HG03432 (cell line): ENCODE data around the gene KCNA2.

ENCODE experiments used
- ATAC-seq: cut with Tn5 transposase; IDR thresholded peaks from one replicate; pipeline ENCODE4 v1.9.1; 2021; ENCODE audit warnings: mild to moderate bottlenecking, moderate library complexity; ENCODE audit not compliant: unreplicated experiment

The KCNA2 gene

DNA sequence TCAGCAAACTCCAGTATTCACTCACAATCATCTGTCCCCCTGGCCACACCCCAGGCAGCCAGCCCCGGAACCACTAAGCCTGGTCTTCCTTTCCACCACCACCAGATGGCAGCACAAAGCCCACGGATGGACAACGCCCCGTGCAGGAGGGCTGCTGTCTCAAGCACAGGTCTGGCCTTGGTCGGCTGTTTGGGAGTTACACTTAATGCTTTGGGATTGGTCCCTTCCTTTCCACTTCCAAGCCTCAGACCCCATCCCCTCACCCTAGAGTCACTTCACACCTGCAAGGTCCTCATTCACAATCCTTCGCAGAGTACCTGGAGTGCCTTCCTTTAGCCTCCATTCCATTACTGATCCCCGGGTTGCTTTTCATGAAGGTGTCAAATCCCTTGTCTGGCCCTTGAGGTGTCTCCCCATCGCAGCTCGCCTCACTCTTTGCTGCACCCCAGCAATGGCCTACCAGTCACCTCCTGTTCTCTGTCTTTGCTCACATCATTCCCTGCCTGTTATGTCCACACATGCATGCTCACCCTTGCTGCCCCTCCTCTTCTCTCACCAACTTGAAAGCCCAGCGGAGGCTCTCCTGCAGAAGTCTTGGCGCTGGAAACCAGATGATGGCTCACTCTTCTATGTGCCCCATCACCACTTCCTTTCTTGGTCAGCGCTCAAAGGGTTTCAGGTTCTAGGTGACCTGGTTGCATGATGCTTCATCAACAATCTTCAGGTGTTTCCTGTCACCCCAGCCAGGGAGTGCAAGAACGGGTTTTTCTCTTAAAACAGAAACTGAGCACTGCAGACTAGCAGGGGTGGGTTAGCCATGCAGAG, 24.9 kb upstream of the KCNA2 start:
- peak; percentile 54 for ATAC-seq

- no peak for ATAC-seq
These were observed 22.4 kb upstream of the KCNA2 start for GRCh38 chr1:110628323-110629105.

DNA sequence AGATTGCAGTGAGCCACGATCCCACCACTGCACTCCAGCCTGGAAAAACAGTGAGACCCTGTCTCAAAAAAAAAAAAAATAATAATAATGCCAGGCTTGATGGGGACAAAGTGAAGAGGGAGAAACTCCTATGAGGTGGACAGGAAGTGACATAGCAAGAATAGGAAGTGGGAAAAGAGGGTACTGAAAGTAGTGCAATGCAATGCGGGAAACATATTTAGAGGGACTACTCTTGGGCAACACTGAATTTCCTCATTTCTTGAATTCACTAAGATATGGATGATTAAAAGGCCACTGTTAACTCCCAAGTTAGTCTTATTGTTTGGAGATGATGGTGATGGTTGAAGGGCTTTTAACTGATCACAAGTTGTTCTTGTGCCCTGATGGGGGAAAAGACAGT, 21.6 kb upstream of the KCNA2 start:
- ATAC-seq = no peak

GRCh38 chr1:110626889-110627288, 20.7 kb upstream of the KCNA2 start:
- no peak for ATAC-seq

DNA sequence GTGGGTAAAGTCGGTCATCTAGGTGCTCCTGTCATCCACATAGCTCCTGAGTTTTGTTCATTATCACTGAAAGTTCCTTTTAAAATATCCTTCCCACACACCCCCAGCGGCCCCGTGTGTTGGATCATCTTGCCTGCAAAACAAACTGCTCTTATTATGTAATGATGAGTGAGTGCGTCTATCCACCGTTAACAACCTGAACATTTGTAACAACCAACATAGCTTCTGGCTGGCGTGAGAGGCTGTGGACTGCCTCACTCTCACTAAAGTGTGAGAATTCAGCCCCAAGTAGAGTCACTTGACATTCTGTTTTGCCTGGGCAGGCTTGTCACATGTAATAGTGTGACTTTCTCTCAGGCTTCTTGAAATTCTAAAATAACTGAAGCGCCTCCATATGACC, 14.5 kb upstream of the KCNA2 start:
- ATAC-seq = no peak

DNA sequence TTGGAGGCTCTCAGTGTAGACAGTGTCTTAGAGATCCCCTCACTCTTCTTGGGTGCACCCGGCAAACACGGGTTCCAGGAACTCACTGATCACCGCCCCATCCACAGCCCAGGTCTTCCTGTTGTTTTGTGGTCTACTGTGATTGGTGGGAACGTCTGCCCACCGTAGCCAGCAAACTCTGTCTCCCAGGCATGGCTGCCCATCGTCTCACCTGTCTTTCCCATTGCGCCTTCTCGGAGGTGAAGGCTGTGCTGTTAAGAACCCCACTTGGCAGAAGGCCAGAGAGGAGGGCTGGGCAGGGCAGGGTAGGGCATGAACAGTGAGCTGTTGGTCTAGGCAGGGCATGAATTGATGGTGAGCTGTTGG, 14.1 kb upstream of the KCNA2 start:
- ATAC-seq = no peak

DNA sequence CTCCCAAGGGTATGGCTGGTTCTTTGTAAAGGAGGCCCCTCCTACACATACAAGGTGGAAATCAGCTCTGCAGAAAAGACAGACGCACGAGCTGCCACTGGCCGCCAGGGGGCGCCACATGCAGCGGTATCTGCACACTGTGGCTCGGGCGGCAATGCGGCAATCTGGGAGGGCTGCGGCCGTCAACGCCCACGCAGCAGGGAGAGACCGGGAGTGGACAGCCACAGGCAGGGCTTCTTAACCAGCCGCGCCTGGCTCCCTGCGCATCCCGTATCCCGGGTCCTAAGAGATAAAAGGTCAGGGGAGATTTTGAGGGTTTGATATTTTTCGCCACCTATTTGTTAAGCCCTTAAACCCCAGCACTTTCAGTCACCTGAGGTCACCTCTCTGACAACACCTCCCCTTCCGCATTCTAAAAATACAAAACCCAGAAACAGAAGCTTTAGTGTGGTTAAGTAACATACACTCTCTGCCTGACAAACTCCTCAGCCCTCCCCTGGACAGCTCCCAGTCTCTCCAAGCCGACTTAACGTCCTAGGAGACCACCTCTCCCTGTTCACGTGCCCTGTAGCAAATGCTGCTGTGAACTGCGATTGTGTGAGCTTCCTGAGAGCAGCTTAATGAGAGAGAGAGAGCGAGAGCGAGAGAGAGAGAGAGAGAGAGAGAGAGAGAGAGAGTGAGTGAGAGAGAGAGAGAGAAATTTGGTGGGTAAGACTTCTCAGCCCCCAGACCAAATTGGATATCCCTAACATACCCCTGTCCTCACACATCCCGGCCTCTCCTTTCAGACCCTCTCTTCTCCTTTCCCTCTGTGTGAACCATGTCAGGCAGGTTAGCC, 13.5 kb upstream of the KCNA2 start:
- peak; percentile 80 for ATAC-seq

DNA sequence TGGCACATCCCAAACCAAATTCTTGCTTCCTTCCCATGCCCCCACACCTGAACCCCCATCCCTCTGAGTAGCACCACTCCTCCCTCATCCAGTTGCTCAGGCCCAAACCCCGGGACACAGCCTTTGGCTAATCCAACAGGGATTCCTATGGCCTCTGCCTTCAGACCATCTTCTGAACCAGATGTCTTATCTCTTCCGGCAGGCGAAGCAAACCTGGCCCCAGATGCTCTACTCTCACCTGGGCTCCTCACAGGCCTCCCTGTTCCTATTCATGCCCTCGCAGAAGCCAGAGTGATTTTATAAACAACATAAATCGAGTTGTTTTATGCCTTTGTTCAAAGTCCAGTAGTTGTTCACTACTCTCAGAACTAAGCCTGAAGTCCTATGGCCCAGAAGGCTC, 12.5 kb upstream of the KCNA2 start:
- no peak for ATAC-seq

DNA sequence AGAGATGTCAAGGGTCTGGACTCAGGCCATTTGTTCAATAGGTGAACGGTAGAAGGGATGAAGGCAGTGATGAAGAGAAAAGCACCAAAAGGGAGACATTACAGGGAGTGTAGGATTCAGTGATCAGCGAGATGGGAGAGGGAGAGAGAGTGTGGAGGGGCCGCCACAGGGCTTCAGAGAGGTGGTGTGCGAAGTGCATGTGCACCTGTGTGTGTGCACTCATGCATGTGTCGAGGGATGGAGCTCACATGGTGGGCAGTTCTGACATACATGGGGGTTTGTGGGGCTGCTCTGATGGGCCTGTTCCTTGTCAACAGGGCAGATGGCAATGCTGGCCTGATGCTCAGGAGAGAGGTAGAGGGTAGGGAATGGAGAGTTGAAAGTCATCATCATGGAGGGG, 11.4 kb upstream of the KCNA2 start:
- no peak for ATAC-seq

DNA sequence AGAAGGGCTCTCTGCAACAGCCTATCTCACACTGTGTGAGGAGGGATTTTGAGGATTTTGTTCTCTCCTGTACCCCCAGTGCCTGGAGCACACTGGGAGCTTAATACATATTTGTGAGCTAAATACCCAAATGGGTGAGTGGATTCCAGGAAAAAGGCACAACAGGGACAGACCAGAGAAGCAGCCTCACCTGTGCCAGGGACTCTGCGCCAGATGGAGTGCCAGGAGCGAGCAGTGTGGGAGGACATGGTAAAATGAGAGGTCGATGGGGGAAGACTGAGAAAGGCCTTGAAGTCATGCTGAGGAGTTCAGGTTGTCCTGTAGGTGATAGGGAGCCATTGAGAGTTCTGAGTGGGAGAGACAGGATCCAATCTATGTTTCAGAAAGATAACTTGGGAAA, 11.0 kb upstream of the KCNA2 start:
- ATAC-seq = no peak

GRCh38 chr1:110616587-110616986, 10.4 kb upstream of the KCNA2 start:
- ATAC-seq = no peak

DNA sequence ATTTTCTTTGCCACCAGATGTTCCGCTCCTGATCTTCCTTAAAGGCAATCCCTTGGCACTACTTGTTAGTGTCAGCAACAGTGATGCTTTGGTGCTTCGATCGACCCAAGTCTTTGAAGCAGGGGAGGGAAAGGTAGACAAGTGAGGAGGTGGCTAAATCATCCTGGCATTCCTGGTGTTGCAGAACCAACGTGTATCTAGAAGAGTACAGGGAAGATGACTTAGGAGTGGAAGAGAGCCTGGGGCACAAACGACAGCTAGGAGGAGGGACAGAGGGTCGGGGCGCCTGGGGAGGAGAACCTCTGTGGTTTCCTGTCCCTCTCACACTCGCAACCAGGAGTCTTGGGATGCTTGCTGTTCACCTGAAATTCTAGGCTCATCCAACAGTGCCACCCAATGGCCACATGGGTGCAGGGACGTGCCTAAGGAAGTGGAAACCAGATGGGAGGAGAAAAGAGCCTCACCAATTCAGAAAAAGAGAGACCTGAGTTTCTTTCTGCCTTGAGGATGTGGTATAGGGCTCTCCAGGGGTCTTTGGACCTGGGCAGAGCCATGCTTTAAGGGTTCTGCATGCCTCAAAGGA, 9.5 kb upstream of the KCNA2 start:
- no peak for ATAC-seq

DNA sequence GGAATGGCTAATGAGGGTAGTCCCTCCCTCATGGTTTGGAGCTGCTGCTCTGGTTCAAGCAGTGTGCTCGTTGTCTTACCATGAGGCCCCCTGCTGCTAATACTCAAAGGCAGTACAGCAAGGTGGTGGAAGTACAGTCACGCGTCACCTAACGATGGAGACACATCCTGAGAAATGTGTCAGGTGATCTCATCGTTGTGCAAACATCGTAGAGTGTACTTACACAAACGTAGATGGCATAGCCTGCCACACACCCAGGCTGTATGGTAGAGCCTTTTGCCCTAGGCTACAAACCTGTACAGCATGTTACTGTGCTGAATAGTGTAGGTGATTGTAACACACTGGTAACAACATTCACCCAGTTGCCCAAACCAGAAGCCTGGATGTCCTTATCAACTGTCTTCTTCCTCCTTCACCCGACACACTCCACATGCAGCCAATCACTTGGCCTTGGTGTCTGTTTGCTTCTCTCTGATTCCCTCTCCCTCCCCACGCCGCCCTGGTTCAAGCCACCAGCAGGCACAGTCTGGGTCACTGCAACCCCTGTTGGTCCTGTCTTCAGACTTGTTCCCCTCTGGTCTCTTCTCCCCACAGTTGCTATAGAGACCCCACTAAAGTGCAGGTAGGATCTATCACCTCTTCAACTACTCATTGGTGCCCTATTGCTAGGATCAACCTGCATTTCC, 6.0 kb upstream of the KCNA2 start:
- no peak for ATAC-seq

GRCh38 chr1:110610696-110611286, 4.6 kb upstream of the KCNA2 start:
- ATAC-seq = no peak

DNA sequence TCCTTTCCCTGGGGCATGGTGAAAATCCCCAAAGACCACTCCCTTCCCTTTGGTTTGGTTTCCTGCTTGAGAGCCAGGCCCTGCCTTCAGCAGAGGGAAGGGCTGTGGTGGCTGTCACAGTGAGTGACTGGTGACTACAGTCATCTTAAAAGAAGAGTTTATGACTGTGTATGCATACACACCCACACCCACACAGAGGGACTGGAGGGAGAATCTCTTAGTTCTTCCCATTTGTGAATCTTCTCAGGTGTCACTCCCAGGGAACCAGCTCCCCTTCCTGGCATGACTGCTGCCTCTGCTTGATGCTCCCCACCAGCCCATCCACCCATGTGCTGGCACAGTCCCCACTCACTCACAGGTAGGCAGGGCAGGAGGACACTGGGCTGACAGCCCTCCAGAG, 3.9 kb upstream of the KCNA2 start:
- ATAC-seq = no peak

GRCh38 chr1:110608247-110608646, 2.1 kb upstream of the KCNA2 start:
- ATAC-seq = no peak

DNA sequence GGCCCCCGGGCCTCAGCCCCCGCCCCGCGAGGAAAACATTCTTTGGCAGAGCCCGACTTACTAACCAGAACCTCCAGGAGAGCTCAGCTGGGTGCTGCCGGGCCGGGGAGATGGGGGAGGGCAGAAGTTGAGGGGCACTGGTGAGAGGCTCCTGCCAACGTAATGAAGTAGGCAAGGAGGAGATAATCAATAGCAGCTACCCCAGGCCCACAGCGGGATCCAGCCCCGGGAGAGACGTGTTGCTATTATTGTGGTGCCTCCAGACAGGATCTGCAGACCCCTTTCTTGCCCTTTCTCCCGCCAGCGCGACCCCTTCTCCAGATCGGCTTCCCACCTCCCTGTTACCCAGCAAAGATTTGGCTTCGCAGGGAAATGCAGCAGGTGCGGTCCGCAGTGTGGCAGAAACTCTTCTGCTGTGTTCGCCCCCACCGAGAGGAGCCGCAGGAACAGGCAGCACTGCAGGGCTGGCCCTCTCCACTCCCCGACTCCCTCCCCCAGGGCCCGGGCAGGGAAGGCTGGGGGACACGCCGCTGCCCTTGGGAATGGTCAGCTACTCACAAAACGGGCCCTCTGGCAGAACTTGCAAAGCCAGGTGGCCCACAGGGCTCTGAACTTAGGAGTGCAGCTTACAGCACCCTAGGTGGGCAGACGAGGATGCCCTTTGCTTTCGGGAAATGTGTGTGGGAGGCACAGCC, 1.5 kb upstream of the KCNA2 start:
- ATAC-seq = no peak

DNA sequence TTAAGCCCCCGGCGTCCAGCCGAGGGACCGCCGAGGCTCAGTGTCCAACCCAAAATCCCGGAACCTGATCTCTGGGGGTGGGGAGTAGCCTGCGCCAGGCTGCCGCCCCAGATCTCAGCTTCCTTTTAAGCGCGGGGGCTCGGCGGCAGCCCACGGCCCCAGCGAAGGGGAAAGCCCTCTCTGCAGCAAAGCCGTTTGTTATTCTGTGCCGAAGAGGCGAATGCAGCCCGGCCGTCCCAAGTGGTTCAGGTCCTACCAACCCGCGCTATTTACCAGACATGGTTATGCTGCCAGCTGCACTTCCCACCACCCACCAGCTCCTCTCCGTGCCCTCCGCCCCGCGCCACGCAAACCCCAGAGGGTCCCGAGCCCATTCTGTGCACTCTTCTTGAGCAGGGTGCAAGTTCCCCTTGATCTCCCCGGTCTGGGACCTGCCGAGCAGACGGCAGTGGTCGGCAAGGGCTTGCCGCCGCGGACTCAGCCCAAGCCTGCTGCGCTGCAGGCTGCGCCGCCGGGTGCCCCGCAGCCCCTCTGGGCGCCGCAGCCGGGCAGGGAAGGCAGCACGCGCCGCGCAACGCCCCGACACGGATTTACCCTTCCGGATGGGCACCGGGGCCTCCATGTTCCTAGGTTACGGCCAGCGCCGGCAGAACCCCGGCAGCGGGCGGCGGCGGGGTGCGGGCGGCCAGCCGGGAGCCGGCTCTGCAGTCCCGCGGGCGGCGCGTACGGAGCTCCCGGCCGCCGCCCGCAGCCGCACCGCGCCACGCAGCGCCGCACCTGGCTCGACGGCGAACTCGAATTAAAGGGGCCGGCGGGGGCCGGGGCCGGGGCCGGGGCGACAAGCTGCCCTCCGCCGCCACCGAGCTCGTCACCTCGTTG, 738 bp upstream of the KCNA2 start:
- ATAC-seq = no peak

DNA sequence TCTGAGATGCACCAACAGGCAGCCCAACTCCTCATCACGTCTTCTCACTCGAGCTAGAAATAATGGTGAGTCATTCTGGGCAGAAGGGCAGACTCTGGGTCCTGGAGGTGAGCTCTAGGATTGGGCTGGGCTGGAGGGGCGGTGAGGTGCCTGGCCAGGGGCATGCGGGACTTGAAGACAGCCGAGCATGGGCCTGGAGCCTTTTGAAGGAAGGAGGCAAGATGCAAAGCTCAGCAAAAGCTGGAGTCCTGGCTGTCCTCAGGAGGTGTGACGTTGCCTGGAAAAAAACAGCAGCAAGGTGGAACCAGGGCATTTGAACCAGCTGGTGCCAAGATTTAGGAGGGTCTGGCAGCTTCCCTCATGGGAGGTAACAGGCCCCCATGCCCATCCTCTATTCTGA, 712 bp downstream of the KCNA2 start:
- ATAC-seq = no peak
